HG02571 (cell line): ENCODE results near the gene RREB1.
A peak's percentile ranks its signal among the peaks of the same experiment; 100 is the strongest.

ENCODE experiments used
- ATAC-seq: cut with Tn5 transposase; IDR thresholded peaks from one replicate; pipeline ENCODE4 v1.9.1; 2021; ENCODE audit warnings: mild to moderate bottlenecking, moderate library complexity; ENCODE audit not compliant: unreplicated experiment

The RREB1 gene

DNA sequence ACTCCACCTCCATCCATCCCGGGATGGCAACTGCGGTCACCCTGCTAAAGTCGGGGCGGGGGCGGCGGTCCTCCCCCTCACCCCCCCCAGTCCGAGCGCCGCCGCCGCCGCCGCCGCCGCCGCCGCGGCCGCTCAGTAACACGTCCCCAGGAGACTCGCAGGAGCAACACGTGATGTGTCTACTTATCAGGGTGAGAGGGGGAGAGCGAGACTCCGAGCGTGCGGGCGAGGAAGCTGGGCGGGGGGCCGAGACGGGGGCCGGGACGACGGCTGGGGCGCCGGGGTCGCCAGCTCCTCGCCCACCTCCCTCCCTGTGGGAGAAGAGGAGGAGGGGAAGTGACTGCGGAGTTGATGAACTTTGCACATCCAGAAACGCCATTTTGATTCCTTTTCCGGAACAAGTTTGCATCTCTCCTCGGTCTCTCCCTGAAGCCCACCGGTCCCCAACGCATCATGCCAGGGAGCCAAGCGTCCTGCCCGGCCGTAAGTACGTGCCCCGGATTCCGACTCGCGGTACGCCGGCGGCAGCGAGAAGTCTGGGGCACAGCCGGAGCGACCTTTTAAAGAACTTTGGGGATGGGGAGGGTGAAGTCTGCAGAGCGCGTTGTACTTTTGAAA is at the start of gene RREB1:
Gene RREB1, plus strand, starts transcription at position 384 of the 618 bp plus-strand sequence. CDS start 73,951 bp downstream, outside the sequence.
- ATAC-seq: peak; percentile 53

DNA sequence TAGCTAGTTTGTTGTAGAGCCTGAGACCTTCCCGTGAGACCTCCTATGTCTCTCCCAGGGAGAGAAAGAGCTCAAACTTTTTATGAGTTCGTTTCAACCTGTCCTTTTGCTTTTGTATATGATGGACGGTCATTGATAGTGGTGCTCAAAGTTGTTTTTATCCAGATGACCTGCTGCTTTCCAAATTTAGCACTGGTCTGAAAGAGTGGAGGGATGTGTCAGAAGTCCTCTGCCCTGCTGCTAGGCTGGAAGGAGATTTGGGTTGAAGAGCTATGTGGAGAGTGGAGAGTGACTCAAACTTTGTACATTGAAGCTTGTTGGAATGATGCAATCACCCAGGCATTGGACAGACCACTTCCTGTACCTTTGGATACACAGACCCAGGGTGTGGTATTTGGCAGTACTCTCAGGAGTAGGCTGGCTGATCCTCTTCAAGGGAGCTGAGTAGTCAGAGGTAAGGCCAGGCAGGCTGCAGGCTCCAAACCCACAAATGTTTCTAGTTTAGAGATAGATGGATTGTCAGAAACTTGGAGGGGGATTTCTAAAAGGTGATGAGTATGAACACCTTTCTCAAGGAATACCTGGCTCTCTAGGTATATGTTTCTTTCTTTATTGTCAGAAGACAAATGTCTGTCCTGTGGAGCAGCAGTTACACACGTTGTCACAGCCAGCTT is 49.4 kb upstream of the RREB1 start:
- no peak for ATAC-seq

GRCh38 chr6:7060769-7061516 is 46.8 kb upstream of the RREB1 start:
- no peak for ATAC-seq

GRCh38 chr6:7062451-7063162 is 45.2 kb upstream of the RREB1 start:
- ATAC-seq: no peak

GRCh38 chr6:7067305-7067704 is 40.5 kb upstream of the RREB1 start:
- ATAC-seq: no peak

GRCh38 chr6:7071405-7071804 is 36.4 kb upstream of the RREB1 start:
- no peak for ATAC-seq

GRCh38 chr6:7073082-7073820 is 34.5 kb upstream of the RREB1 start:
- ATAC-seq: peak; percentile 28

- peak; percentile 95 for ATAC-seq
Observed at GRCh38 chr6:7073821-7074525, 33.8 kb upstream of the RREB1 start.

DNA sequence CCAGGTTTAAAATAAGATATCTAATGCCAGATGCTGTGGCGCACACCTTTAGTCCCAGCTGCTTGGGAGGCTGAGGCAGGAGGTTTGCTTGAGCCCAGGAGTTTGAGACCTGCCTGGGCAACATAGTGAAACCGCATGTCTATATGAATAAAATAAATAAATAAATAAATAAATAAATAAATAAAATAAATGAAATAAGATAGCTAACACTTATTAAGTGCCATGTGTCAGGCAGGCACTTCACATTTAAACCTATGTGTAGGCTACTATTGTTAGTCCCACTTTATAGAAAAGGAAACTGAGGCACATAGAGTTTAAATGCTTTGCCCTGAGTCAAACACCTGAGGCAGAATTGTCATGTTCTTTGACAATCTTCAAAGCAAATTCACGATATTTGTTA is 32.9 kb upstream of the RREB1 start:
- no peak for ATAC-seq

GRCh38 chr6:7075341-7076000 is 32.3 kb upstream of the RREB1 start:
- no peak for ATAC-seq

DNA sequence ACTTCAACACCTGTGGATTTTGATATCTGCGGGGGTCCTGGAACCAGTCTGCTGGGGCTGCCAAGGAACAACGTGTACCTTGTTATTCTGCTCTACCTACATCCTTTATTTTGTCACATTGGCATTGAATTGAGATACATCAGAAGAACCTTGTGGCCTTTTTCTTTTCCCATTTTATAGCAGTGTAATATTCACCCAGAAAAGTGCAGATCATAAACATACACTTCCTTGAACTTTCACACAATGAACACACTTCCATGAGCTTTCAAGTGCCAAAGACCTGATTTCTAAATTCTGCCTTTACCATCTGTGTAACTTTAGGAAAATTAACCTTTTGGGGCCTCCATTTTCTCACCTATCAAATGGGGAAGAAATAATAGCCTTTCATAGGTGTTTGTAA is 29.9 kb upstream of the RREB1 start:
- ATAC-seq: no peak

DNA sequence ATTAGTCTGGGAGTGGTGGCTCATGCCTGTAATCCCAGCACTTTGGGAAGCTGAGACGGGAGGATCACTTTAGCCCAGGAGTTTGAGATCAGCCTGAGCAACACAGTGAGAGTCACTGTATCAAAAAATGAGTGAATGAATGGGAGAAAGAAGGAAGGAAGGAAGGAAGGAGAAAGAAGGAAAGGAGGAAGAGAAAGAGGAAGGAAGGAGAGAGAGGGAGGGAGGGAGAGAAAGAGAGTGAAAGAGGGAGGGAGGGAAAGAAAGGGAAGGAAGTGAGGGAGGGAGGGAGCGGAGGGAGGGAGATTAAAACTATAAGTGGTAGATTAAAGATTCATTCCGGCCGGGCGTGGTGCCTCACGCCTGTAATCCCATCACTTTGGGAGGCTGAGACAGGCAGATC is 28.9 kb upstream of the RREB1 start:
- ATAC-seq: no peak

DNA sequence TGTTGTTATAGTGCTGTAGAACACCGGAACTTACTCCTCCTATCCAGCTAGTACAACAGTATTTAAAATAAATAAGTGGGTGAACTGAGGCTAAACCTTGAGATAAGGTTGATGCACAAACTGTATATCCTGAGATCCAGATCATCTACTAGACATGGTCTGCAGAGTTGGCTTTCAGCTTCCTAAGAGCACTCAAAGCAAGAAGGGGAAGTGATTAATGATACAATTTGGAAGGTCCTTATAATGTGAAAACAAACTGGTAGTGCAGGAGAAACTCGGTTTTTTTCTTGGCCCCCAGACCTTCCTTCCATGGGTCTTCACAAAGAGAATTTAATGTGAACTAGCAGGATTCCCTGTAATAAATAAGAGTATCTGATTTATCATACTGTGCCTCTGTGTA is 27.4 kb upstream of the RREB1 start:
- no peak for ATAC-seq

DNA sequence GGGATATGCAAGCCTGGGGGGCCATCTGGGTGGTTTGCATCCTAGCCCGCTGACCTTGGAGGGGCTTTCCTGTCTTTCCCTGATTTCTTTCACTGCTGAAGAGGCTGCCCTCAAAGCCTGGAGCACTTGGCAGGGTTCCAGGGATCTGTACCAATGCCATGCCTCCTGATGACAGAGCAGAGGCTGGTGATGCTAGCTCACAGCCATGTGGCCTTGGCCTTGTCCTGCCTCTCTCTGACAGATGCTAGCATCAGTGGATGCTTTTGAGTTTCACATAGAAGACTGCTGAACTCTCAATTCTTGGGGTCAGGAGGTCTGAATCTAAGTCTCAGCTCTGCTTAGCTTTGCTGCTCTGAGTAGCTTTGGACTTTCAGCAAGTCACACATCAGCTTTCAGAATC is 21.9 kb upstream of the RREB1 start:
- no peak for ATAC-seq

DNA sequence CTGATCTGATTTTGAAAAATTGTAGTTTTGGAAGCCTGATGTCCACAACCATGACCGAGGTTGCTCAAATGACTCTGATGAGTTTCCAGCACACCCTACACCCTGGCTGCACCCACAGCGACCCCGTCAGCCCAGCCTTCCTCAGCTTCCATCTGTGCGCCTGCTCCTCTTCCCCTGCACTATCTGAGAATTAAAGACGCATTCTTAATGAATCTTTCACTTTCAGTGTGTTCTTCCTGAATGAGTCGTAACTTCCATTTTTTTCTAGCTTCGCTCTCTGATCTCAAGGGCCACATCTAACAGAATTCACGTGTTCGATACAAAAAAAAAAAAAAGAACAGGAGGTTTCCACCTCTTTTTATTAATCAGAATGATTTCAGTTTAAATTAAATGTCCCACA is 21.3 kb upstream of the RREB1 start:
- no peak for ATAC-seq

DNA sequence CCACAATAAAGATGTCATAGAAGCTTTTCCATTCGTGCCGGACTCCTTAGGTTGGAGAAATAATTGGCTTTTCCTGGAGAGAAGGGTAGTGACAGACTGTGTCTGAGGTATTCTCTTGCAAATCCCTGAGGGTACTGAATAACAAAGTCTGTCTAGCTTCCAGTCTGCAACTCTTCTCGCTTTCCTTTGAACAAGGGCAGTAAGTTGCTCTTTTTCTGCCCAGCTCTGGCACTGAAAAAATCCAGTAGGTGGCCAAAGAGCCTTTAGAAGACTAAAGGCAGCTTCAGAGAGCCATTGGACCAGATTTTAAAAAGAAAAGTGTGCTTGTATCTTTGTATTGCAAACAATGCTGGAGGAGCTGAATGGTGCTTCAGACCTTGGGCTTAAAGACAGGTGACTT is 20.7 kb upstream of the RREB1 start:
- ATAC-seq: no peak

- peak; percentile 47 for ATAC-seq
Observed at GRCh38 chr6:7087491-7087979, 20.2 kb upstream of the RREB1 start.

- no peak for ATAC-seq
Observed at GRCh38 chr6:7088076-7088742, 19.6 kb upstream of the RREB1 start.

- ATAC-seq: no peak
Observed at GRCh38 chr6:7098993-7099392, 8.8 kb upstream of the RREB1 start.
